ENCODE results near the gene PSTPIP1.

- TF ChIP-seq, protein P1, sequence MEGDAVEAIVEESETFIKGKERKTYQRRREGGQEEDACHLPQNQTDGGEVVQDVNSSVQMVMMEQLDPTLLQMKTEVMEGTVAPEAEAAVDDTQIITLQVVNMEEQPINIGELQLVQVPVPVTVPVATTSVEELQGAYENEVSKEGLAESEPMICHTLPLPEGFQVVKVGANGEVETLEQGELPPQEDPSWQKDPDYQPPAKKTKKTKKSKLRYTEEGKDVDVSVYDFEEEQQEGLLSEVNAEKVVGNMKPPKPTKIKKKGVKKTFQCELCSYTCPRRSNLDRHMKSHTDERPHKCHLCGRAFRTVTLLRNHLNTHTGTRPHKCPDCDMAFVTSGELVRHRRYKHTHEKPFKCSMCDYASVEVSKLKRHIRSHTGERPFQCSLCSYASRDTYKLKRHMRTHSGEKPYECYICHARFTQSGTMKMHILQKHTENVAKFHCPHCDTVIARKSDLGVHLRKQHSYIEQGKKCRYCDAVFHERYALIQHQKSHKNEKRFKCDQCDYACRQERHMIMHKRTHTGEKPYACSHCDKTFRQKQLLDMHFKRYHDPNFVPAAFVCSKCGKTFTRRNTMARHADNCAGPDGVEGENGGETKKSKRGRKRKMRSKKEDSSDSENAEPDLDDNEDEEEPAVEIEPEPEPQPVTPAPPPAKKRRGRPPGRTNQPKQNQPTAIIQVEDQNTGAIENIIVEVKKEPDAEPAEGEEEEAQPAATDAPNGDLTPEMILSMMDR (IDR thresholded peaks at IDR 0.05) = no peak
- TF ChIP-seq POLR2A (IDR thresholded peaks at IDR 0.05) = peak; percentile 81 to 89
Measured at GRCh38 chr15:77070495-77071304, 75.8 kb downstream of the PSTPIP1 start, which contains the start of gene TSPAN3.

Data from Peyer's patch (tissue), 4 donors.